NOMO-1 treated with DMSO at 0.1 percent for 48 hours (cell line): ENCODE measurements around the gene POF1B.

ENCODE experiments used
- DNase-seq: peaks from one replicate; lab custom pipeline; 2025; ENCODE audit not compliant: unreplicated experiment; lab: John Stamatoyannopoulos, UW

POF1B gene

DNA sequence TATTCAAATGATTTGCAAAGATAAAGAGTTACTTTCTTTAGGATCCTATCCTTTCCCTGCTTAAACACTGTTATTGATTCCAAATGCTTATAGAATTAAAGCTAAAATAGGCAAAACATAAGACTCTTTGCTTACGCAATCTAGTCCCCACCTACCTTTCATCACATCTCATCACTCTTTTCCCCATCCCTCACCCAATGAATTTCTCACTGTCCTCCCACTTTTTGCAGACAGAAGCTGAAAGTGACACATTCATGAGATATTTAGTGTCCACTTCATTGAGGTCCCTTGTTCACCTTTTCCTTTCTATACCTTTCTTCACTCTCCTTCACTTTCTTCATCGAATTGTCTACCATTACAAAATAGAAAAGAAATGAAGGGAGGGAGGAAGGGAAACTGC, 136.3 kb downstream of the POF1B start:
- no peak for DNase-seq
